Right lobe of liver (tissue), 4 donors: ENCODE data around the gene TOP3A.

Experiments used
- CTCF ChIP-seq, 4 donors: fragments of 200-600 bp in 3 of 4; fragments of 450-650 bp in 1 of 4; IDR thresholded peaks; one replicate each; pipeline versions ENCODE4 v1.5.1 to v1.8.0; 2016 to 2022; ENCODE audit warnings: antibody characterized with exemption in 4 of 4, mild to moderate bottlenecking in 2 of 4
- POLR2A ChIP-seq: fragments of 450-650 bp; IDR thresholded peaks from one replicate; pipeline ENCODE4 v1.6.1; 2017; ENCODE audit warnings: antibody characterized with exemption, mild to moderate bottlenecking
- donor health status: DM: no; HTN: no; CAD: no.
- donor health status: DM: no; HTN: no; CAD: no.
- donor health status: DM: no; HTN: yes; CAD: no.

- TF ChIP-seq CTCF (IDR thresholded peaks at IDR 0.05) (no peak), POLR2A (no peak)
These were observed 78.3 kb downstream of the TOP3A start for GRCh38 chr17:18236494-18236893.
